DLD1 (cell line): ENCODE results near the gene EML5.

Experiments used
- in situ Hi-C: cut with HindIII; loops from 2 replicates; pipeline ENCODE4 v1.10.0; 2017; ENCODE audit warnings: low sequenced_read_pairs

Gene EML5

DNA sequence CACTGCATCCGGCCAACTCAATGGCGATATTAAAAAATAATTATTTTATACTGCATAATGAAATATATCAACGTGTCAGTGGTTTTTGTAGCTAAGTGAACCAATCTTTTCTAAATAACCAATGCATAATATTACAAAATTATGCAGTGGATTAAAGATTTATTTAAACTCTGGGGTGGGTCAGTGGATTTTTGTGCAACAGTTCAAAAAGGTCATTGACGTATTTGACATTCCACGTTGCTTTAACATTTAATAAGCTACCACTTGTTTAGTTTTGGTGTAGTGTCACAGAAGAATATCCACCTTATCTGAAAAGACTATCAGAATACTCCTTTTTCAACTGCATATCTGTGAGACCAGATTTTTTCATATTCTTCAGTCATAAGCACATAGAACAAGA is 227.3 kb downstream of the EML5 start:
- in situ Hi-C loops = no loop called here

DNA sequence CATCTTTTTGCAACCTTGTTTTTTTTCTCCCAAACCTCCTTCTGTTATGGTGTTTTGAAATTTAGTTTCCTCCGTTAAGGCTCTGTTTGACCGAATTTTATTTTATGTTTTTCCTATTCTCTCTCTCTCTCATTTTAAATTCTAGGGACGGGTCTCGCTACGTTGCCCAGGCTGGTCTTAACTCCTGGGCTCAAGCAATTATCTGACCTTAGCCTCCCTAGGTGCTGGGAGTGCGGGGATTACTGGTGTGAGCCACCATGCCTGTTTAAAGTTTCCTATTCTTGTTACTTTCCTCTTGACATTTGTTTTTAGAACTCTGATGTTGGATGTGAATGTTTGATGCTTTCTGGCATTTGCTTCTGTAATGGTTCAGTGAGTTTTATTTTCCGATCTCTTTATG is 228.9 kb downstream of the EML5 start:
- in situ Hi-C loops = no loop called here

DNA sequence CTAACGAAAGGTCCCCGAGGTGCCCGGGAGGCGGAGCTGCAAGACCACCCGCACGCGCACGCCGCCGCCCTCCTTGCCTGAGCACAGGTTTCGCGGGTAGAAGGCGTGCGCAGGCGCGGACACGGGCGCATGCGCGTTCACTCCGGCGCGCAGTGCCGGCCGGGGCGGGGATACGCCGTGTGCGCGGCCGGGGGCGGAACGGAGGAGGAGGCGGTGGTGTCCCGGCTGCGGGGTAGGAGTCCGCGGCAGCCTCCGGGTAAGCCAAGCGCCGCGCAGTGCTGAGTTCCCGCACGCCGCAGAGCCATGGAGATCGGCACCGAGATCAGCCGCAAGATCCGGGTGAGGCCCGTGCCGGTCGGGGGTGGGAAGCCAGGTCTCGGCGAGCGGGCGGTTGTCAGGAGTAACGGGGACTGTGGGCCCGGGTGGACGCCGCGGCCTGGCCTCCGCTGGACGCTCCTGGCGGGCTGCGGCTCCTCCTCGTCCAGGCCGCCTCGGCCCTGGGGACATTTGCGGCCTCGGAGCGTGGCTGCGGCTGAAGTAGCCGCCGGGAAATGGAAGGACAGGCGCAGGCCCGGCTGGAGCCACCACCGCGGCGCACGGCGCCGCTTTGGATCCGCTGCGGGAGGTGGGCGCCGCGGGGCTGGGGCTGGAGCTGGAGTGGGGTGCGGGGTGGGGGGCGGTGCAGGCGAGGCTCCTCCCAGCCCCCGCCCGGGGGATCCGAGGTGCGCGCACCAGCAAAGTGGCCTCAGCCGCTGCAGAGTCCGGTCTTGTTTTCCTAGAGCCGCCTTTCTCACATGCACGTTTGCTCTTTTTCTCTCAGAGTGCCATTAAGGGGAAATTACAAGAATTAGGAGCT is 229.7 kb downstream of the EML5 start, which contains the start of gene ZC3H14:
Gene ZC3H14 (plus strand): TSS at position 207 of the 856 bp plus-strand sequence. CDS start 97 bp downstream, at position 304.
- in situ Hi-C loops = no loop called here

DNA sequence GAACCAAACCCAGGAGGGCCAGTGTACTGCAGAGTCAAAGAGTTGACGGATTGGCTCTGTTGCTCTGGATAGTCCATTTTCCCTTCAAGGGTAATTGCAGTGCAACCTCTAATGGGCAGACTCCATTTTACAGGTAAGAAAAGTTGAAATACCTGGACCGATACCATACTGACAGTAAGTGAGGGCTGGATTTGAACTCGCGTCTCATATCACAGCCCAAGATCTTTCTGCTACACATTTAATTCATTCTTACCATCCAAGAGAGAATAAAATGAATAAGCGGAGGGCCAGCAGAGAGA is 230.3 kb downstream of the EML5 start:
- in situ Hi-C loops = no loop called here
